Endothelial cell of umbilical vein (primary cell): Measurements from ENCODE around the gene MCU. TPM values are rescaled to one million over a fixed set of nuclear protein-coding genes. Genes with fewer than 3 reads are reported as not detected.

Experiments used
- BruUV-seq: library from RNA; stranded (reverse); fragments of 400-500 nt; replicated peaks from 2 replicates; lab custom pipeline; 2021; lab: Mats Ljungman, UMichigan
- CTCF ChIA-PET: fragments of 300-600, 350-600 bp; sonication (Branson Sonifier 250); formaldehyde crosslinking; loops from one replicate; lab custom pipeline; 2021; ENCODE audit warnings: antibody characterized with exemption, inconsistent platforms; lab: Charles Lee
- POLR2A ChIA-PET: fragments of 300-600, 350-600 bp; sonication (Branson Sonifier 250); formaldehyde crosslinking; loops from one replicate; lab custom pipeline; 2021; ENCODE audit warnings: antibody characterized with exemption, inconsistent platforms; lab: Charles Lee
- DNase-seq: peaks from one replicate; pipeline ENCODE4 v3.0.0-alpha.2; 2011; ENCODE audit warnings: low read depth, low spot score
- FAIRE-seq: peaks from 2 replicates; lab custom pipeline; 2011; peaks lifted over from hg19 to GRCh38; lab: Jason Lieb, UNC
- H2AFZ ChIP-seq: 2 replicates; pipeline ENCODE4 v1.6.0; 2012; ENCODE audit warnings: low read depth, low read length, control low read depth, inconsistent platforms
- H3K27ac ChIP-seq: 2 replicates; pipeline ENCODE4 v1.5.1; 2011; ENCODE audit warnings: low read depth, mild to moderate bottlenecking, control low read depth, low read length, moderate library complexity; ENCODE audit not compliant: insufficient read depth
- H3K27me3 ChIP-seq, 2 experiments: 2 replicates each; pipeline versions ENCODE4 v1.6.0 to v1.6.1; 2011; ENCODE audit warnings: low read length in 2 of 2, mixed read lengths in 1 of 2; ENCODE audit not compliant: control insufficient read depth in 2 of 2, insufficient read depth in 2 of 2
- H3K36me3 ChIP-seq, 2 experiments: 2 replicates in 1 of 2; 3 replicates in 1 of 2; pipeline ENCODE4 v1.5.1; 2011; ENCODE audit warnings: low read length in 2 of 2, mild to moderate bottlenecking in 1 of 2, moderate library complexity in 1 of 2; ENCODE audit not compliant: control insufficient read depth in 2 of 2, insufficient read depth in 2 of 2; ENCODE audit errors: extremely low read depth in 1 of 2
- H3K4me1 ChIP-seq: 3 replicates; pipeline ENCODE4 v1.5.1; 2011; ENCODE audit warnings: mild to moderate bottlenecking, low read length; ENCODE audit not compliant: control insufficient read depth, insufficient read depth; ENCODE audit errors: extremely low read depth
- H3K4me2 ChIP-seq: 2 replicates; pipeline ENCODE4 v1.6.1; 2011; ENCODE audit warnings: low read length, control low read depth, mixed read lengths; ENCODE audit not compliant: insufficient read depth
- H3K4me3 ChIP-seq, 3 experiments: fragments of 200-600 bp in 1 of 3; sonication (generic), shearing (Covaris generic) in 1 of 3; replicated peaks in 1 of 3; 2 replicates each; pipeline ENCODE4 v1.5.1; 2011 to 2016; ENCODE audit warnings: control low read depth in 3 of 3, low read length in 3 of 3, mild to moderate bottlenecking in 2 of 3, inconsistent platforms in 1 of 3, low read depth in 1 of 3, moderate library complexity in 1 of 3; ENCODE audit not compliant: insufficient read depth in 1 of 3
- H3K79me2 ChIP-seq: 2 replicates; pipeline ENCODE4 v1.6.0; 2012; ENCODE audit warnings: low read length, inconsistent platforms; ENCODE audit not compliant: control insufficient read depth, insufficient read depth
- H3K9ac ChIP-seq: replicated peaks from 2 replicates; pipeline ENCODE3; 2011; ENCODE audit warnings: low read length, control low read depth; ENCODE audit not compliant: insufficient read depth; ENCODE audit errors: extremely low read depth
- H3K9me1 ChIP-seq: replicated peaks from 3 replicates; pipeline ENCODE4 v1.6.0; 2011; ENCODE audit warnings: mild to moderate bottlenecking, low read length; ENCODE audit not compliant: control insufficient read depth, insufficient read depth; ENCODE audit errors: extremely low read depth
- H3K9me3 ChIP-seq: replicated peaks from 2 replicates; pipeline ENCODE4 v1.5.1; 2012; ENCODE audit warnings: low read length, inconsistent platforms; ENCODE audit not compliant: control insufficient read depth, insufficient read depth
- H4K20me1 ChIP-seq: replicated peaks from 2 replicates; pipeline ENCODE3; 2011; ENCODE audit warnings: mild to moderate bottlenecking, low read length; ENCODE audit not compliant: control insufficient read depth, insufficient read depth; ENCODE audit errors: extremely low read depth
- EZH2 ChIP-seq: IDR thresholded peaks from 2 replicates; pipeline ENCODE4 v1.6.1; 2012; ENCODE audit warnings: borderline replicate concordance, low read depth, mild to moderate bottlenecking, moderate library complexity, low read length, inconsistent platforms; ENCODE audit not compliant: severe bottlenecking
- FOS ChIP-seq: IDR thresholded peaks from 2 replicates; pipeline ENCODE4 v1.6.1; 2011; ENCODE audit warnings: mild to moderate bottlenecking, low read length, moderate library complexity, borderline replicate concordance; ENCODE audit not compliant: insufficient read depth
- GATA2 ChIP-seq: IDR thresholded peaks from 2 replicates; pipeline ENCODE4 v1.7.0; 2011; ENCODE audit warnings: low read depth, mild to moderate bottlenecking, moderate library complexity, mixed read lengths, low read length; ENCODE audit not compliant: insufficient read length, insufficient read depth
- JUN ChIP-seq: IDR thresholded peaks from 2 replicates; pipeline ENCODE4 v1.6.1; 2011; ENCODE audit warnings: borderline replicate concordance, low read depth; ENCODE audit not compliant: insufficient read length, insufficient read depth
- MAX ChIP-seq: IDR thresholded peaks from 2 replicates; pipeline ENCODE4 v1.6.1; 2011; ENCODE audit not compliant: insufficient read depth, insufficient read length
- MYC ChIP-seq: IDR thresholded peaks from one replicate; pipeline ENCODE4 v1.6.1; 2011; ENCODE audit warnings: mild to moderate bottlenecking, low read depth, low read length
- POLR2A ChIP-seq: IDR thresholded peaks from 2 replicates; pipeline ENCODE4 v1.6.1; 2012; ENCODE audit warnings: low read depth, mild to moderate bottlenecking, control low read depth, low read length
- POLR2AphosphoS5 ChIP-seq: IDR thresholded peaks from 2 replicates; pipeline ENCODE4 v1.6.1; 2012; ENCODE audit warnings: low read depth, mild to moderate bottlenecking, control low read depth, low read length, moderate library complexity; ENCODE audit not compliant: insufficient read depth
- dilution Hi-C: fragments of 300-500 bp; cut with MboI; formaldehyde crosslinking; loops from one replicate; pipeline ENCODE4 v1.15.0; 2019; ENCODE audit warnings: low sequenced_read_pairs; ENCODE audit not compliant: extremely low pct_ligation_motif_present
- intact Hi-C: fragments of 100-400 bp; cut with micrococcal nuclease; formaldehyde crosslinking; loops from one replicate; pipeline ENCODE4 v1.10.0; 2022
- polyA plus RNA-seq, 4 experiments: library from polyadenylated mRNA; depleted of rRNA in 3 of 4; stranded (reverse) in 3 of 4; unstranded in 1 of 4; fragments of >200 nt; gene quantifications; 2 replicates each; pipeline versions ENCODE4 v1.2.1 to v1.2.3, GENCODE V29; 2011 to 2012; ENCODE audit warnings: missing spikeins in 1 of 4
- total RNA-seq: library from RNA; stranded (reverse); gene quantifications from 2 replicates; pipeline ENCODE4 v1.2.3, GENCODE V29; 2021
- TF ChIP-seq, protein P1 (sequence below), 2 donors: IDR thresholded peaks; 1 replicate in 1 of 2; 2 replicates in 1 of 2; pipeline ENCODE4 v1.5.1; 2011; ENCODE audit warnings: low read length in 2 of 2, mild to moderate bottlenecking in 2 of 2, moderate library complexity in 2 of 2, control low read depth in 1 of 2, inconsistent platforms in 1 of 2, low read depth in 1 of 2; ENCODE audit not compliant: insufficient read depth in 1 of 2; ENCODE audit errors: extremely low read depth in 1 of 2

MCU gene
- total and polyA plus RNA-seq, 2 donors (not counting 3 experiments of a cell fraction or from before 2014, with no cell fraction given) = 25.2 to 37.2 TPM

- Histone ChIP-seq H3K9me3 (no peaks in the 10 kb centered on the region), H3K79me2 (no peaks in the 10 kb centered on the region), H4K20me1 (no peaks in the 10 kb centered on the region), H3K4me1 (no peaks in the 10 kb centered on the region), H2AFZ (no peak overlapping the region), H3K4me2 (no peak overlapping the region), H3K27ac (no peak overlapping the region), H3K36me3 (no peaks in the 10 kb centered on the region), H3K27me3 (no peaks in the 10 kb centered on the region), H3K9me1 (no peaks in the 10 kb centered on the region), H3K9ac (no peak overlapping the region), H3K4me3 (no peak overlapping the region)
- FAIRE-seq (no peak), DNase-seq (no peak)
- dilution Hi-C loops = no loop called here
- ChIA-PET POLR2A (no interaction called here), CTCF (interaction anchor here (1.0 to 1.2 kb wide), 4 partner anchors 10 to 175 kb away, joined by 3 to 4 read pairs (median 3); no protein-coding TSS in a partner anchor)
- intact Hi-C loops = no loop called here
- TF ChIP-seq GATA2 (no peak), POLR2AphosphoS5 (no peak), MAX (no peak), MYC (no peak), EZH2 (no peak), FOS (no peak)
- no TSS peak for BruUV-seq
Observed at GRCh38 chr10:72658696-72659400, 33.1 kb upstream of the MCU start.

DNA sequence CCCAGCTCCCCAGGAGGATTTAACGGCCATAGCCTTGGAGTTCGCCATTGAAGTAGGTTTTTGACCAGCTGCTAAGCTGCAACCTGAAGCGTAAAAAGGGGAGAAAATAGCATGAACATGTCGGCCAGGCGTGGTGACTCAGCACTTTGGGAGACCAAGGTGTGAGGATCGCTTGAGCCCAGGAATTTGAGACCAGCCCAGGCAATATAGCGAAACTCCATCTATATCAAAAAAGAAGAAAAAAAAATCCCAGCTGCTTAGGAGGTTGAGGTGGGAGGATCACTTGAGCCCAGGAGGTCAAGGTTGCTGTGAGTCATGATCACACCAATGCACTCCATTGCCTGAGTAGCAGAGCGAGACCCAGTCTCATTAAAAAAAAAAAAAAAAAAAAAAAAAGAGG, 32.2 kb upstream of the MCU start:
- Histone ChIP-seq H3K9ac (no peak overlapping the region), H3K4me3 (no peak overlapping the region), H4K20me1 (no peaks in the 10 kb centered on the region), H3K9me3 (no peaks in the 10 kb centered on the region), H3K27ac (no peak overlapping the region), H3K4me1 (no peaks in the 10 kb centered on the region), H3K9me1 (no peaks in the 10 kb centered on the region), H2AFZ (no peak overlapping the region), H3K36me3 (no peaks in the 10 kb centered on the region), H3K27me3 (no peaks in the 10 kb centered on the region), H3K4me2 (no peak overlapping the region), H3K79me2 (no peaks in the 10 kb centered on the region)
- DNase-seq (no peak), FAIRE-seq (no peak)
- intact Hi-C loops = no loop called here
- POLR2A ChIA-PET = no interaction called here
- TF ChIP-seq JUN = no peak
- TF ChIP-seq POLR2AphosphoS5 = no peak
- no peak for TF ChIP-seq GATA2
- TF ChIP-seq MYC = no peak
- TF ChIP-seq, protein P1, sequence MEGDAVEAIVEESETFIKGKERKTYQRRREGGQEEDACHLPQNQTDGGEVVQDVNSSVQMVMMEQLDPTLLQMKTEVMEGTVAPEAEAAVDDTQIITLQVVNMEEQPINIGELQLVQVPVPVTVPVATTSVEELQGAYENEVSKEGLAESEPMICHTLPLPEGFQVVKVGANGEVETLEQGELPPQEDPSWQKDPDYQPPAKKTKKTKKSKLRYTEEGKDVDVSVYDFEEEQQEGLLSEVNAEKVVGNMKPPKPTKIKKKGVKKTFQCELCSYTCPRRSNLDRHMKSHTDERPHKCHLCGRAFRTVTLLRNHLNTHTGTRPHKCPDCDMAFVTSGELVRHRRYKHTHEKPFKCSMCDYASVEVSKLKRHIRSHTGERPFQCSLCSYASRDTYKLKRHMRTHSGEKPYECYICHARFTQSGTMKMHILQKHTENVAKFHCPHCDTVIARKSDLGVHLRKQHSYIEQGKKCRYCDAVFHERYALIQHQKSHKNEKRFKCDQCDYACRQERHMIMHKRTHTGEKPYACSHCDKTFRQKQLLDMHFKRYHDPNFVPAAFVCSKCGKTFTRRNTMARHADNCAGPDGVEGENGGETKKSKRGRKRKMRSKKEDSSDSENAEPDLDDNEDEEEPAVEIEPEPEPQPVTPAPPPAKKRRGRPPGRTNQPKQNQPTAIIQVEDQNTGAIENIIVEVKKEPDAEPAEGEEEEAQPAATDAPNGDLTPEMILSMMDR (IDR thresholded peaks at IDR 0.05; ENCODE audit: extremely low read depth in 1 of 2, insufficient read depth in 1 of 2, low read depth in 1 of 2, low read length in 2 of 2) = no peak
- TF ChIP-seq POLR2A = no peak
- dilution Hi-C loops = no loop called here
- CTCF ChIA-PET = interaction anchor here (0.6 to 1.2 kb wide), 7 partner anchors 13 to 244 kb away, joined by 3 to 6 read pairs (median 3); no protein-coding TSS in a partner anchor
- BruUV-seq = no TSS peak
